Dermis microvascular lymphatic vessel endothelial cell (primary cell): Measurements from ENCODE around the gene MEAF6. TPM values are rescaled to one million over a fixed set of nuclear protein-coding genes. Genes with fewer than 3 reads are reported as not detected.
"Not testable (repeated sequence)": the region's sequence is repeated elsewhere in the genome, so short reads cannot be mapped to it uniquely, and the experiment has no call there.

Source experiments
- DNase-seq, 2 donors: peaks; one replicate each; pipeline versions ENCODE4 v3.0.0 to v3.0.0-alpha.2; 2010; ENCODE audit warnings: low read depth in 2 of 2
- total RNA-seq: library from RNA; depleted of rRNA; stranded (reverse); fragments of >200 nt; gene quantifications from 2 replicates; pipeline ENCODE4 v1.2.1, GENCODE V29; 2014

Gene MEAF6
- total RNA-seq, 1 donor from 2014 or later, result 34.1 TPM

GRCh38 chr1:37532418-37533156, 18.0 kb upstream of the MEAF6 start:
- not testable (repeated sequence) for DNase-seq

- not testable (repeated sequence) for DNase-seq
These were observed 15.3 kb upstream of the MEAF6 start for GRCh38 chr1:37529888-37530287.

GRCh38 chr1:37519613-37520012, 5.0 kb upstream of the MEAF6 start:
- no peak for DNase-seq

- not testable (repeated sequence) for DNase-seq
These were observed 4.4 kb upstream of the MEAF6 start for GRCh38 chr1:37518929-37519328.

- not testable (repeated sequence) for DNase-seq
These were observed 3.7 kb upstream of the MEAF6 start for GRCh38 chr1:37518241-37518640.

- no peak for DNase-seq
These were observed 3.0 kb upstream of the MEAF6 start for GRCh38 chr1:37517569-37517968.

GRCh38 chr1:37515185-37516034, 844 bp upstream of the MEAF6 start:
- no peak for DNase-seq

- peak in 1 of 2 donors; percentile 20 for DNase-seq
These were observed 694 bp downstream of the MEAF6 start for GRCh38 chr1:37513795-37514349.

- DNase-seq, result no peak
These were observed 5.4 kb downstream of the MEAF6 start for GRCh38 chr1:37509181-37509580.

GRCh38 chr1:37506740-37507139, 7.8 kb downstream of the MEAF6 start:
- no peak for DNase-seq

GRCh38 chr1:37502791-37503190, 11.8 kb downstream of the MEAF6 start:
- not testable (repeated sequence) for DNase-seq

GRCh38 chr1:37502104-37502503, 12.5 kb downstream of the MEAF6 start:
- DNase-seq, result no peak

GRCh38 chr1:37501661-37502060, 12.9 kb downstream of the MEAF6 start:
- no peak for DNase-seq

GRCh38 chr1:37498872-37499617, 15.5 kb downstream of the MEAF6 start:
- DNase-seq, result peak; percentile 43 to 82

GRCh38 chr1:37497832-37498231, 16.7 kb downstream of the MEAF6 start:
- no peak for DNase-seq

GRCh38 chr1:37495875-37496274, 18.7 kb downstream of the MEAF6 start:
- no peak for DNase-seq

GRCh38 chr1:37493336-37494098, 21.0 kb downstream of the MEAF6 start:
- DNase-seq, result no peak

GRCh38 chr1:37487619-37487984, 27.0 kb downstream of the MEAF6 start:
- no peak for DNase-seq

GRCh38 chr1:37486680-37487618, 27.6 kb downstream of the MEAF6 start:
- DNase-seq, result peak; percentile 34 to 68
